H1 (cell line): ENCODE measurements around the gene TMEM164. TPM values are rescaled to one million over a fixed set of nuclear protein-coding genes. Genes with fewer than 3 reads are reported as not detected.

ENCODE experiments used
- CTCF ChIA-PET: fragments of 300-600 bp; sonication (Branson Sonifier 250); formaldehyde crosslinking; loops from one replicate; lab custom pipeline; 2021; ENCODE audit not compliant: partially characterized antibody; lab: Charles Lee
- POLR2A ChIA-PET: fragments of 300-600 bp; sonication (Branson Sonifier 250); formaldehyde crosslinking; loops from one replicate; lab custom pipeline; 2021; ENCODE audit warnings: inconsistent platforms; ENCODE audit not compliant: partially characterized antibody; lab: Charles Lee
- DNase-seq, 2 experiments: peaks; one replicate each; pipeline versions ENCODE4 v3.0.0 to v3.0.0-alpha.2; 2010 to 2022; ENCODE audit warnings: low spot score in 2 of 2, low read depth in 1 of 2, mixed read lengths in 1 of 2
- FAIRE-seq: peaks from 2 replicates; lab custom pipeline; 2011; peaks lifted over from hg19 to GRCh38; lab: Jason Lieb, UNC
- H2AFZ ChIP-seq: 2 replicates; pipeline ENCODE4 v1.8.1; 2012; ENCODE audit warnings: low read length, inconsistent platforms
- H2AK5ac ChIP-seq: 2 replicates; pipeline ENCODE4 v1.6.1; 2013; ENCODE audit warnings: low read depth, low read length
- H2BK120ac ChIP-seq: replicated peaks from 2 replicates; pipeline ENCODE3; 2013; ENCODE audit warnings: low read depth, low read length, inconsistent platforms
- H2BK12ac ChIP-seq: 2 replicates; pipeline ENCODE4 v1.6.1; 2013; ENCODE audit warnings: low read depth, low read length
- H2BK15ac ChIP-seq: 2 replicates; pipeline ENCODE4 v1.6.1; 2013; ENCODE audit warnings: low read length
- H2BK20ac ChIP-seq: 2 replicates; pipeline ENCODE4 v1.6.1; 2013; ENCODE audit warnings: low read length
- H2BK5ac ChIP-seq: 2 replicates; pipeline ENCODE4 v1.6.1; 2013; ENCODE audit warnings: low read depth, low read length
- H3K14ac ChIP-seq: 2 replicates; pipeline ENCODE4 v1.6.1; 2013; ENCODE audit warnings: inconsistent platforms; ENCODE audit not compliant: insufficient read length
- H3K18ac ChIP-seq: 2 replicates; pipeline ENCODE4 v1.6.1; 2013; ENCODE audit warnings: low read length; ENCODE audit errors: extremely low read depth
- H3K23ac ChIP-seq: 2 replicates; pipeline ENCODE4 v1.6.1; 2013; ENCODE audit warnings: inconsistent platforms; ENCODE audit not compliant: insufficient read length
- H3K23me2 ChIP-seq: 2 replicates; pipeline ENCODE4 v1.6.1; 2013; ENCODE audit warnings: low read depth, low read length
- H3K27ac ChIP-seq: 2 replicates; pipeline ENCODE4 v1.6.1; 2011; ENCODE audit warnings: low read depth, low read length, inconsistent platforms
- H3K27me3 ChIP-seq, 4 experiments: replicated peaks in 1 of 4; 1 replicate in 1 of 4; 2 replicates in 3 of 4; pipeline versions ENCODE4 v1.6.1 to v1.8.1; 2011 to 2013; ENCODE audit warnings: low read length in 3 of 4, mild to moderate bottlenecking in 3 of 4, inconsistent platforms in 2 of 4, mixed read lengths in 2 of 4, moderate library complexity in 1 of 4; ENCODE audit not compliant: control insufficient read depth in 3 of 4, insufficient read depth in 3 of 4; ENCODE audit errors: extremely low read depth in 1 of 4
- H3K36me3 ChIP-seq, 4 experiments: 2 replicates each; pipeline versions ENCODE4 v1.6.1 to v1.8.1; 2011 to 2013; ENCODE audit warnings: mild to moderate bottlenecking in 4 of 4, low read length in 3 of 4, moderate library complexity in 2 of 4, control low read depth in 1 of 4, inconsistent platforms in 1 of 4; ENCODE audit not compliant: insufficient read depth in 4 of 4, control insufficient read depth in 2 of 4
- H3K4ac ChIP-seq: replicated peaks from 2 replicates; pipeline ENCODE3; 2013; ENCODE audit warnings: low read length, low read depth, mixed read lengths, inconsistent platforms; ENCODE audit not compliant: insufficient read length
- H3K4me1 ChIP-seq, 4 experiments: replicated peaks in 1 of 4; 1 replicate in 1 of 4; 2 replicates in 3 of 4; pipeline versions ENCODE4 v1.6.1 to v1.8.1; 2011 to 2013; ENCODE audit warnings: low read length in 3 of 4, inconsistent platforms in 2 of 4, mixed read lengths in 1 of 4; ENCODE audit not compliant: insufficient read depth in 4 of 4, control insufficient read depth in 3 of 4
- H3K4me2 ChIP-seq, 2 experiments: 2 replicates each; pipeline versions ENCODE4 v1.6.1 to v1.8.1; 2011 to 2013; ENCODE audit warnings: low read depth in 2 of 2, low read length in 2 of 2, control low read depth in 1 of 2, inconsistent platforms in 1 of 2, mild to moderate bottlenecking in 1 of 2; ENCODE audit not compliant: insufficient read depth in 1 of 2
- H3K4me3 ChIP-seq, 4 experiments: fragments of 200-600, 300-600 bp in 1 of 4; sonication (generic), shearing (Covaris generic), sonication (Bioruptor Twin) in 1 of 4; 2 replicates each; pipeline versions ENCODE4 v1.5.1 to v1.8.1; 2011 to 2016; ENCODE audit warnings: low read length in 4 of 4, low read depth in 3 of 4, control low read depth in 2 of 4, inconsistent platforms in 2 of 4, mild to moderate bottlenecking in 2 of 4, mixed read lengths in 1 of 4, moderate library complexity in 1 of 4; ENCODE audit not compliant: insufficient read depth in 2 of 4; ENCODE audit errors: extremely low read depth in 1 of 4
- H3K56ac ChIP-seq: replicated peaks from 2 replicates; pipeline ENCODE3; 2013; ENCODE audit warnings: low read depth, mild to moderate bottlenecking, mixed read lengths, low read length, inconsistent platforms; ENCODE audit not compliant: insufficient read length
- H3K79me1 ChIP-seq: 2 replicates; pipeline ENCODE4 v1.6.1; 2013; ENCODE audit warnings: low read depth, low read length, control low read depth
- H3K79me2 ChIP-seq, 2 experiments: 2 replicates each; pipeline versions ENCODE4 v1.6.1 to v1.8.1; 2012 to 2013; ENCODE audit warnings: low read length in 2 of 2, mild to moderate bottlenecking in 2 of 2, inconsistent platforms in 1 of 2; ENCODE audit not compliant: insufficient read depth in 2 of 2, control insufficient read depth in 1 of 2
- H3K9ac ChIP-seq, 4 experiments: replicated peaks in 1 of 4; 1 replicate in 1 of 4; 2 replicates in 3 of 4; pipeline versions ENCODE4 v1.6.1 to v1.8.1; 2011 to 2013; ENCODE audit warnings: low read depth in 3 of 4, low read length in 3 of 4, control low read depth in 2 of 4, mild to moderate bottlenecking in 2 of 4, moderate library complexity in 2 of 4, inconsistent platforms in 1 of 4; ENCODE audit errors: extremely low read depth in 1 of 4
- H3K9me3 ChIP-seq, 2 experiments: 2 replicates each; pipeline versions ENCODE4 v1.6.1 to v1.8.1; 2012 to 2013; ENCODE audit warnings: mild to moderate bottlenecking in 2 of 2, moderate library complexity in 2 of 2, control low read depth in 1 of 2, inconsistent platforms in 1 of 2, low read depth in 1 of 2, low read length in 1 of 2, mixed read lengths in 1 of 2; ENCODE audit not compliant: insufficient read depth in 2 of 2
- H4K20me1 ChIP-seq, 2 experiments: replicated peaks in 1 of 2; 2 replicates each; pipeline versions ENCODE3 to v1.8.1; 2011 to 2013; ENCODE audit warnings: inconsistent platforms in 2 of 2, low read length in 2 of 2, mild to moderate bottlenecking in 1 of 2; ENCODE audit not compliant: insufficient read depth in 2 of 2, control insufficient read depth in 1 of 2
- H4K5ac ChIP-seq: 2 replicates; pipeline ENCODE4 v1.6.1; 2013; ENCODE audit warnings: low read length, low read depth, mixed read lengths, inconsistent platforms; ENCODE audit not compliant: insufficient read length
- H4K8ac ChIP-seq: 2 replicates; pipeline ENCODE4 v1.8.0; 2013; ENCODE audit warnings: mild to moderate bottlenecking, moderate library complexity, low read length, inconsistent platforms; ENCODE audit not compliant: insufficient read depth; ENCODE audit errors: extremely low read depth
- H4K91ac ChIP-seq: replicated peaks from 2 replicates; pipeline ENCODE3; 2013; ENCODE audit warnings: low read length, mixed read lengths, inconsistent platforms; ENCODE audit not compliant: insufficient read length
- EZH2 ChIP-seq: fragments of 200-600 bp; sonication (generic); IDR thresholded peaks from 2 replicates; pipeline ENCODE4 v1.7.1; 2012; ENCODE audit warnings: low read depth, mild to moderate bottlenecking, moderate library complexity, low read length, inconsistent platforms; ENCODE audit not compliant: severe bottlenecking
- GABPA ChIP-seq: IDR thresholded peaks from 2 replicates; pipeline ENCODE4 v1.6.1; 2011; ENCODE audit warnings: mild to moderate bottlenecking, low read length, moderate library complexity, borderline replicate concordance; ENCODE audit not compliant: insufficient read depth
- POLR2A ChIP-seq, 2 experiments: IDR thresholded peaks; 1 replicate in 1 of 2; 2 replicates in 1 of 2; pipeline ENCODE4 v1.6.1; 2011; ENCODE audit warnings: low read depth in 2 of 2, low read length in 2 of 2, mild to moderate bottlenecking in 2 of 2; ENCODE audit errors: control extremely low read depth in 1 of 2
- RBBP5 ChIP-seq: IDR thresholded peaks from 2 replicates; pipeline ENCODE4 v1.7.1; 2012; ENCODE audit warnings: low read depth, mild to moderate bottlenecking, inconsistent platforms, low read length, moderate library complexity, borderline replicate concordance
- TEAD4 ChIP-seq: IDR thresholded peaks from 2 replicates; pipeline ENCODE4 v1.6.1; 2012; ENCODE audit warnings: low read depth, low read length, inconsistent platforms, mixed read lengths
- WGBS, 2 experiments: shearing (Covaris generic) in 1 of 2; methylation state at CpG; one replicate each; pipeline versions ENCODE4 v1.1.6 to v1.1.7; 2013 to 2015; ENCODE audit warnings: low lambda C conversion rate in 2 of 2, mixed read lengths in 2 of 2, inconsistent platforms in 1 of 2, low coverage in 1 of 2, missing lambda C conversion rate in 1 of 2; ENCODE audit not compliant: insufficient replicate concordance in 2 of 2, insufficient coverage in 1 of 2, insufficient read length in 1 of 2; ENCODE audit errors: extremely low coverage in 1 of 2, missing lambda C conversion rate in 1 of 2; 5-methylcytosine and 5-hydroxymethylcytosine counted together
- polyA plus RNA-seq, 7 experiments: library from polyadenylated mRNA; depleted of rRNA in 3 of 7; stranded (reverse) in 5 of 7; unstranded in 2 of 7; fragments of >200 nt in 5 of 7; fragments of 200-250 nt in 2 of 7; gene quantifications; 1 replicate in 5 of 7; 2 replicates in 1 of 7; 4 replicates in 1 of 7; pipeline versions ENCODE4 v1.2.1 to v1.2.3, GENCODE V29; 2011 to 2013; ENCODE audit warnings: missing spikeins in 2 of 7, mixed read lengths in 2 of 7
- total RNA-seq: library from RNA; stranded (reverse); fragmentation: NEBNext Ultra II Directional; extraction: Animal tissue kit (Norgen Biotek cat#: 25700); gene quantifications from 2 replicates; pipeline ENCODE4 v1.2.1, GENCODE V29; 2021

The TMEM164 gene
- total and polyA plus RNA-seq, 2 of the 8 experiments (the other 6 are each of a cell fraction or from before 2014, with no cell fraction given): 7.3 to 14.8 TPM

GRCh38 chrX:110153244-110153643, 150.3 kb downstream of the TMEM164 start:
- Histone ChIP-seq H3K4me3 (no peak overlapping the region), H3K4ac (no peak overlapping the region), H3K27me3 (no peaks in the 10 kb centered on the region), H3K36me3 (no peaks in the 10 kb centered on the region), H3K56ac (no peak overlapping the region), H2BK15ac (no peak overlapping the region), H3K9ac (no peak overlapping the region), H4K5ac (no peak overlapping the region), H3K4me1 (no peaks in the 10 kb centered on the region), H3K23me2 (no peaks in the 10 kb centered on the region), H3K27ac (no peak overlapping the region), H2AFZ (no peak overlapping the region), H2BK12ac (no peak overlapping the region), H3K23ac (no peak overlapping the region), H4K91ac (no peak overlapping the region), H2BK120ac (no peak overlapping the region), H2BK5ac (no peak overlapping the region), H3K14ac (no peak overlapping the region), H2BK20ac (no peak overlapping the region), H3K9me3 (no peaks in the 10 kb centered on the region), H2AK5ac (no peak overlapping the region), H3K18ac (no peak overlapping the region), H3K79me1 (no peaks in the 10 kb centered on the region), H4K8ac (no peak overlapping the region), H4K20me1 (no peaks in the 10 kb centered on the region), H3K4me2 (no peak overlapping the region), H3K79me2 (no peaks in the 10 kb centered on the region)
- 94% methylated on average over 2 of the region's 2 CpGs; no CpG with 5 or more reads in 1 of the 2 experiments for WGBS, 2 experiments
- CTCF ChIA-PET: interaction anchor here (0.6 to 34.1 kb wide), 3 partner anchors 8 to 258 kb away, joined by 3 to 742 read pairs (median 5); no protein-coding TSS in a partner anchor
- DNase-seq (no peak), FAIRE-seq (no peak)
- POLR2A ChIA-PET: no interaction called here
- no peak for TF ChIP-seq RBBP5
- no peak for TF ChIP-seq GABPA
- no peak for TF ChIP-seq POLR2A (IDR thresholded peaks at IDR 0.05; ENCODE audit: control extremely low read depth in 1 of 2, low read depth in 2 of 2, low read length in 2 of 2)
- TF ChIP-seq EZH2: no peak
- TF ChIP-seq TEAD4: no peak
